MM.1S (cell line): ENCODE measurements around the gene DHRS3.
A peak's percentile ranks its signal among the peaks of the same experiment; 100 is the strongest.

Experiments used
- DNase-seq: peaks from one replicate; pipeline ENCODE4 v3.0.0-alpha.2; 2015
- H2AFZ ChIP-seq: fragments of 300-600 bp; sonication (generic); 2 replicates; pipeline ENCODE4 v1.6.0; 2016; ENCODE audit warnings: antibody characterized with exemption, low read length
- H3F3A ChIP-seq: fragments of 300-600 bp; sonication (generic); 2 replicates; pipeline ENCODE4 v1.6.1; 2016; ENCODE audit warnings: mild to moderate bottlenecking, antibody characterized with exemption, low read length, moderate library complexity, mixed read lengths; ENCODE audit not compliant: insufficient read depth
- H3K27ac ChIP-seq: fragments of 300-600 bp; sonication (generic); 2 replicates; pipeline ENCODE4 v1.5.1; 2016; ENCODE audit warnings: mild to moderate bottlenecking, low read length
- H3K27me3 ChIP-seq: fragments of 300-600 bp; sonication (generic); replicated peaks from 2 replicates; pipeline ENCODE4 v1.6.0; 2016; ENCODE audit warnings: low read length; ENCODE audit not compliant: insufficient read depth
- H3K36me3 ChIP-seq: fragments of 300-600 bp; sonication (generic); replicated peaks from 2 replicates; pipeline ENCODE4 v1.6.1; 2016; ENCODE audit warnings: mild to moderate bottlenecking, low read length, mixed read lengths; ENCODE audit not compliant: insufficient read depth
- H3K4me1 ChIP-seq: fragments of 300-600 bp; sonication (generic); 2 replicates; pipeline ENCODE4 v1.6.1; 2016; ENCODE audit warnings: low read length, mixed read lengths
- H3K4me2 ChIP-seq: fragments of 300-600 bp; sonication (generic); 2 replicates; pipeline ENCODE4 v1.6.0; 2016; ENCODE audit warnings: low read depth, low read length
- H3K4me3 ChIP-seq: fragments of 300-600 bp; sonication (generic); 2 replicates; pipeline ENCODE4 v1.5.1; 2016; ENCODE audit warnings: low read length, mixed read lengths
- H3K79me2 ChIP-seq: fragments of 300-600 bp; sonication (generic); 2 replicates; pipeline ENCODE4 v1.6.1; 2016; ENCODE audit warnings: mixed run types, low read length, mixed read lengths
- H3K9ac ChIP-seq: fragments of 300-600 bp; sonication (generic); 2 replicates; pipeline ENCODE4 v1.6.1; 2016; ENCODE audit warnings: low read length, mixed read lengths
- H3K9me2 ChIP-seq: fragments of 300-600 bp; sonication (generic); replicated peaks from 2 replicates; pipeline ENCODE4 v1.6.1; 2016; ENCODE audit warnings: mild to moderate bottlenecking, low read length, mixed read lengths; ENCODE audit not compliant: insufficient read depth
- H3K9me3 ChIP-seq: fragments of 300-600 bp; sonication (generic); replicated peaks from 2 replicates; pipeline ENCODE4 v1.6.1; 2016; ENCODE audit warnings: mild to moderate bottlenecking, low read length, mixed read lengths; ENCODE audit not compliant: insufficient read depth
- H4K20me1 ChIP-seq: fragments of 300-600 bp; sonication (generic); 2 replicates; pipeline ENCODE4 v1.6.1; 2016; ENCODE audit warnings: mild to moderate bottlenecking, low read length, moderate library complexity, mixed read lengths; ENCODE audit not compliant: insufficient read depth
- CTCF ChIP-seq: fragments of 300-600 bp; sonication (generic); IDR thresholded peaks from 2 replicates; pipeline ENCODE4 v1.5.1; 2016; ENCODE audit warnings: antibody characterized with exemption, low read length, mixed read lengths
- EZH2 ChIP-seq: fragments of 300-600 bp; sonication (generic); optimal IDR thresholded peaks from 2 replicates; pipeline ENCODE3; 2017; ENCODE audit warnings: low read depth, mild to moderate bottlenecking, antibody characterized with exemption, low read length, mixed read lengths
- EZH2phosphoT487 ChIP-seq: fragments of 300-600 bp; sonication (generic); IDR thresholded peaks from 2 replicates; pipeline ENCODE4 v1.6.1; 2018; ENCODE audit warnings: antibody characterized with exemption, low read length

Gene DHRS3

GRCh38 chr1:12617511-12617900 is 504 bp downstream of the DHRS3 start:
- Histone ChIP-seq H3K4me2 (peak overlapping the region; percentile 87), H3K9me3 (no peaks in the 10 kb centered on the region), H4K20me1 (no peaks in the 10 kb centered on the region), H3K9me2 (no peaks in the 10 kb centered on the region), H3K4me3 (peak overlapping the region; percentile 75), H3K4me1 (peaks cover 13% of the 10 kb centered on the region), H3K27me3 (peaks cover 31% of the 10 kb centered on the region), H3K36me3 (no peaks in the 10 kb centered on the region), H3K9ac (no peak overlapping the region; the same call in 1 of the 2 replicates), H3F3A (peaks cover 13% of the 10 kb centered on the region; the same call in 1 of the 2 replicates), H3K27ac (no peak overlapping the region), H2AFZ (peak overlapping the region; percentile 93; the same call in 1 of the 2 replicates), H3K79me2 (no peaks in the 10 kb centered on the region)
- DNase-seq = peak; percentile 26
- TF ChIP-seq EZH2 (no peak), CTCF (no peak), EZH2phosphoT487 (no peak)

GRCh38 chr1:12616709-12617373 is 1.2 kb downstream of the DHRS3 start:
- Histone ChIP-seq H3K27me3 (peaks cover 35% of the 10 kb centered on the region), H4K20me1 (no peaks in the 10 kb centered on the region), H3K4me2 (peak overlapping the region; percentile 87), H3K4me3 (peak overlapping the region; percentile 75), H3K9ac (no peak overlapping the region), H3K79me2 (no peaks in the 10 kb centered on the region), H3K9me3 (no peaks in the 10 kb centered on the region), H3K9me2 (no peaks in the 10 kb centered on the region), H3K36me3 (no peaks in the 10 kb centered on the region), H3F3A (peaks cover 13% of the 10 kb centered on the region; the same call in 1 of the 2 replicates), H2AFZ (0 out of 2 replicates have a peak overlapping the region, but pooled peaks have one; percentile 5), H3K27ac (no peak overlapping the region), H3K4me1 (peaks cover 13% of the 10 kb centered on the region)
- TF ChIP-seq EZH2phosphoT487 (no peak), CTCF (no peak), EZH2 (no peak)
- no peak for DNase-seq

- DNase-seq = no peak
- Histone ChIP-seq H3K9me3 (no peaks in the 10 kb centered on the region), H3K27ac (no peak overlapping the region), H3K4me3 (no peak overlapping the region), H3K36me3 (no peaks in the 10 kb centered on the region), H3F3A (peaks cover 13% of the 10 kb centered on the region; the same call in 1 of the 2 replicates), H4K20me1 (no peaks in the 10 kb centered on the region), H3K79me2 (no peaks in the 10 kb centered on the region), H3K4me2 (no peak overlapping the region), H2AFZ (no peak overlapping the region), H3K9me2 (no peaks in the 10 kb centered on the region), H3K9ac (no peak overlapping the region), H3K27me3 (peaks cover 37% of the 10 kb centered on the region), H3K4me1 (peaks cover 13% of the 10 kb centered on the region)
- TF ChIP-seq CTCF (no peak), EZH2phosphoT487 (no peak), EZH2 (no peak)
These were observed 1.9 kb downstream of the DHRS3 start for GRCh38 chr1:12615865-12616708.
